PFSK-1 (cell line): ENCODE results near the gene TEDC2.

Experiments used
- FOXP2 ChIP-seq: optimal IDR thresholded peaks from 2 replicates; pipeline ENCODE3; 2011; ENCODE audit warnings: borderline replicate concordance, control low read depth, inconsistent platforms; ENCODE audit not compliant: insufficient read depth; ENCODE audit errors: extremely low read length, extremely low read depth
- POLR2AphosphoS5 ChIP-seq: IDR thresholded peaks from 2 replicates; pipeline ENCODE4 v1.6.1; 2012; ENCODE audit warnings: low read depth, mild to moderate bottlenecking, control low read depth, low read length, moderate library complexity
- SIN3A ChIP-seq: IDR thresholded peaks from 2 replicates; pipeline ENCODE4 v1.6.1; 2012; ENCODE audit warnings: mild to moderate bottlenecking, low read length, moderate library complexity, borderline replicate concordance; ENCODE audit not compliant: insufficient read depth
- TAF1 ChIP-seq: IDR thresholded peaks from 2 replicates; pipeline ENCODE4 v1.6.1; 2012; ENCODE audit warnings: low read length, control low read depth, borderline replicate concordance; ENCODE audit not compliant: insufficient read depth

DNA sequence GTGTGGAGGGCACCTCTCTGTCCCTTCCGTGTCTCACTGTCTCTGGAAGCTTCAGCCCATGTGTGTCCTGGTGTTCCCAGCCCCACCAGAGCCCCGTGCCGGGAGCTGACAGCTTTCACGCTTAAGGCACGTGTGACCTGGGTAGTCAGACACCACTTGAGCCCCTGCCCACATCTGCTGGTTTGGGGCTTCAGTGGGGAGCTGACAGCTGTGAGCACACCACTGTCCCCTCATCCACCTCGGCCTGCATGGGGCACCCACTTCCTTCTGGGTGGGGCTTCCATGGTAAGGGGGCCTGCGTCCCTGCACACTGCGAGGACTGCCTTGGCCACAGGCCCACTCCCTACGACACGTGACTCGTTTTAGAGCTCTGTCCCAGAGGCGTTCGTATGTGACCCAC, 2.6 kb upstream of the TEDC2 start:
- no peak for TF ChIP-seq SIN3A
- no peak for TF ChIP-seq TAF1
- TF ChIP-seq POLR2AphosphoS5 = no peak
- TF ChIP-seq FOXP2 = no peak
